IMR-90 (cell line): Measurements from ENCODE around the gene HERC5. TPM values are rescaled to one million over a fixed set of nuclear protein-coding genes. Genes with fewer than 3 reads are reported as not detected.

Source experiments
- ATAC-seq: fragments of 200-7000 bp; cut with Tn5 transposase; 2 replicates; pipeline ENCODE4 v1.9.1; 2020; ENCODE audit warnings: low read depth, mild to moderate bottlenecking, moderate library complexity
- BruUV-seq: library from RNA; stranded (reverse); fragments of 400-500 nt; replicated peaks from 2 replicates; lab custom pipeline; 2021; lab: Mats Ljungman, UMichigan
- CTCF ChIA-PET: fragments of 300-600 bp; formaldehyde crosslinking; extraction: SDS; loops from one replicate; lab custom pipeline; 2021; ENCODE audit warnings: antibody characterized with exemption; lab: Yijun Ruan, JAX
- POLR2A ChIA-PET: fragments of 300-600 bp; sonication (Branson Sonifier 250); formaldehyde crosslinking; loops from one replicate; lab custom pipeline; 2022; ENCODE audit warnings: antibody characterized with exemption; ENCODE audit not compliant: unreplicated experiment; lab: Charles Lee
- DNase-seq: peaks from one replicate; pipeline ENCODE4 v3.0.0; 2013
- H2AFZ ChIP-seq: replicated peaks from 2 replicates; pipeline ENCODE3; 2013; ENCODE audit warnings: low read length, mild to moderate bottlenecking; ENCODE audit not compliant: poor library complexity
- H2AK5ac ChIP-seq: 2 replicates; pipeline ENCODE4 v1.6.1; 2013; ENCODE audit warnings: low read depth, low read length, inconsistent platforms
- H2AK9ac ChIP-seq: replicated peaks from 2 replicates; pipeline ENCODE3; 2013; ENCODE audit warnings: mild to moderate bottlenecking, low read depth, low read length, moderate library complexity; ENCODE audit not compliant: poor library complexity
- H2BK120ac ChIP-seq: 2 replicates; pipeline ENCODE4 v1.6.1; 2013; ENCODE audit warnings: low read depth, low read length, inconsistent platforms
- H2BK15ac ChIP-seq: 3 replicates; pipeline ENCODE4 v1.6.1; 2013; ENCODE audit warnings: low read depth, low read length, inconsistent platforms
- H2BK20ac ChIP-seq: 2 replicates; pipeline ENCODE4 v1.6.1; 2013; ENCODE audit warnings: low read depth, mild to moderate bottlenecking, inconsistent platforms, low read length, moderate library complexity
- H2BK5ac ChIP-seq: 2 replicates; pipeline ENCODE4 v1.6.1; 2013; ENCODE audit warnings: mild to moderate bottlenecking, low read depth, low read length, inconsistent platforms; ENCODE audit not compliant: poor library complexity, severe bottlenecking
- H3K14ac ChIP-seq: replicated peaks from 2 replicates; pipeline ENCODE4 v1.6.1; 2013; ENCODE audit warnings: low read depth, low read length, inconsistent platforms
- H3K18ac ChIP-seq: 2 replicates; pipeline ENCODE4 v1.6.1; 2013; ENCODE audit warnings: low read depth, low read length, control low read depth
- H3K23ac ChIP-seq: 2 replicates; pipeline ENCODE4 v1.6.1; 2013; ENCODE audit warnings: low read depth, low read length, inconsistent platforms
- H3K27ac ChIP-seq: 2 replicates; pipeline ENCODE4 v1.5.1; 2013; ENCODE audit warnings: mild to moderate bottlenecking, control low read depth, low read length; ENCODE audit not compliant: insufficient read depth
- H3K27me3 ChIP-seq: 2 replicates; pipeline ENCODE4 v1.6.1; 2013; ENCODE audit warnings: low read length; ENCODE audit not compliant: control insufficient read depth, insufficient read depth
- H3K36me3 ChIP-seq: 2 replicates; pipeline ENCODE4 v1.6.1; 2013; ENCODE audit warnings: low read length, mixed read lengths; ENCODE audit not compliant: control insufficient read depth, insufficient read depth
- H3K4ac ChIP-seq: 2 replicates; pipeline ENCODE4 v1.6.1; 2013; ENCODE audit warnings: low read depth, low read length, inconsistent platforms
- H3K4me1 ChIP-seq: 2 replicates; pipeline ENCODE4 v1.6.1; 2013; ENCODE audit warnings: low read length, mixed read lengths; ENCODE audit not compliant: control insufficient read depth, insufficient read depth
- H3K4me2 ChIP-seq: 2 replicates; pipeline ENCODE4 v1.6.1; 2013; ENCODE audit warnings: low read depth, mild to moderate bottlenecking, control low read depth, low read length, moderate library complexity
- H3K4me3 ChIP-seq: 2 replicates; pipeline ENCODE4 v1.5.1; 2013; ENCODE audit warnings: low read depth, mild to moderate bottlenecking, control low read depth, low read length, moderate library complexity; ENCODE audit not compliant: insufficient read depth
- H3K56ac ChIP-seq: 2 replicates; pipeline ENCODE4 v1.6.1; 2013; ENCODE audit warnings: low read length, inconsistent platforms; ENCODE audit not compliant: insufficient read depth; ENCODE audit errors: extremely low read depth
- H3K79me1 ChIP-seq, 2 experiments: 2 replicates each; pipeline ENCODE4 v1.6.1; 2013; ENCODE audit warnings: low read length in 2 of 2, inconsistent platforms in 1 of 2, low read depth in 1 of 2
- H3K9ac ChIP-seq: 2 replicates; pipeline ENCODE4 v1.6.1; 2013; ENCODE audit warnings: low read depth, low read length, control low read depth
- H3K9me1 ChIP-seq: 2 replicates; pipeline ENCODE4 v1.6.1; 2013; ENCODE audit warnings: low read length, inconsistent platforms; ENCODE audit not compliant: insufficient read depth
- H3K9me3 ChIP-seq: 2 replicates; pipeline ENCODE4 v1.6.1; 2013; ENCODE audit warnings: low read length; ENCODE audit not compliant: control insufficient read depth, insufficient read depth
- H4K20me1 ChIP-seq: 2 replicates; pipeline ENCODE4 v1.6.1; 2013; ENCODE audit warnings: low read length, inconsistent platforms; ENCODE audit not compliant: insufficient read depth
- H4K5ac ChIP-seq: 2 replicates; pipeline ENCODE4 v1.6.1; 2013; ENCODE audit warnings: mild to moderate bottlenecking, low read depth, low read length, control low read depth
- H4K8ac ChIP-seq, 2 experiments: 2 replicates each; pipeline ENCODE4 v1.6.1; 2013; ENCODE audit warnings: low read depth in 2 of 2, low read length in 2 of 2, control low read depth in 1 of 2, inconsistent platforms in 1 of 2
- H4K91ac ChIP-seq: 2 replicates; pipeline ENCODE4 v1.6.1; 2013; ENCODE audit warnings: low read depth, low read length, inconsistent platforms; ENCODE audit not compliant: insufficient read depth
- CEBPB ChIP-seq: IDR thresholded peaks from 2 replicates; pipeline ENCODE4 v1.6.1; 2012; ENCODE audit warnings: low read depth, low read length, improper control_type of control experiment
- FOS ChIP-seq: fragments of 150-350 bp; IDR thresholded peaks from 2 replicates; pipeline ENCODE4 v1.6.1; 2016; ENCODE audit warnings: low read depth, low read length
- MAFK ChIP-seq: IDR thresholded peaks from 2 replicates; pipeline ENCODE4 v1.6.1; 2012; ENCODE audit warnings: low read depth, low read length, improper control_type of control experiment
- MXI1 ChIP-seq: IDR thresholded peaks from 2 replicates; pipeline ENCODE4 v1.6.1; 2012; ENCODE audit warnings: low read depth, mild to moderate bottlenecking, low read length, moderate library complexity, borderline replicate concordance
- POLR2A ChIP-seq: IDR thresholded peaks from 2 replicates; pipeline ENCODE4 v1.6.1; 2012; ENCODE audit warnings: mild to moderate bottlenecking, low read depth, low read length
- RAD21 ChIP-seq: IDR thresholded peaks from 2 replicates; pipeline ENCODE4 v1.6.1; 2012; ENCODE audit warnings: low read length, improper control_type of control experiment
- RCOR1 ChIP-seq: IDR thresholded peaks from 2 replicates; pipeline ENCODE4 v1.6.1; 2012; ENCODE audit warnings: mild to moderate bottlenecking, low read length, improper control_type of control experiment; ENCODE audit not compliant: insufficient replicate concordance
- SMC3 ChIP-seq: fragments of 150-350 bp; IDR thresholded peaks from 2 replicates; pipeline ENCODE4 v1.6.1; 2016; ENCODE audit warnings: low read depth, mild to moderate bottlenecking, antibody characterized with exemption, low read length, moderate library complexity
- WGBS, 2 experiments: methylation state at CpG; one replicate each; pipeline versions ENCODE4 v1.1.5 to v1.1.7; 2013; ENCODE audit warnings: missing lambda C conversion rate in 2 of 2; ENCODE audit not compliant: insufficient read length in 1 of 2; ENCODE audit errors: extremely low coverage in 2 of 2; 5-methylcytosine and 5-hydroxymethylcytosine counted together
- dilution Hi-C: fragments of 300-500 bp; cut with HindIII; formaldehyde crosslinking; loops from one replicate; pipeline ENCODE4 v1.14.3; 2018; ENCODE audit warnings: low sequenced_read_pairs; ENCODE audit not compliant: unreplicated experiment
- in situ Hi-C: fragments of 300-500 bp; cut with MboI; formaldehyde crosslinking; loops from 3 replicates; pipeline ENCODE4 v1.14.3; 2019; ENCODE audit warnings: low sequenced_read_pairs, inconsistent platforms, mixed read lengths
- intact Hi-C: fragments of 100-400 bp; cut with micrococcal nuclease; formaldehyde crosslinking; loops from 2 replicates; pipeline ENCODE4 v1.10.0; 2022
- polyA plus RNA-seq, 3 experiments: library from polyadenylated mRNA; depleted of rRNA; stranded (reverse); fragments of >200 nt; gene quantifications; 2 replicates each; pipeline ENCODE4 v1.2.3, GENCODE V29; 2012; ENCODE audit warnings: low replicate concordance in 1 of 3
- total RNA-seq: library from RNA; depleted of rRNA; stranded (reverse); fragments of >200 nt; gene quantifications from 2 replicates; pipeline ENCODE4 v1.2.3, GENCODE V29; 2012
- TF ChIP-seq, protein P1 (sequence below): conservative IDR thresholded peaks from 2 replicates; pipeline ENCODE4 v1.5.1; 2012; ENCODE audit warnings: mild to moderate bottlenecking, low read depth, low read length, improper control_type of control experiment

The HERC5 gene
- total and polyA plus RNA-seq, 2 of the 4 experiments (the other 2 are of a cell fraction): under 0.01 TPM; not detected in 1

GRCh38 chr4:88511236-88511635 lies 54.3 kb downstream of the HERC5 start:
- Histone ChIP-seq H3K4ac (no peak overlapping the region), H3K4me2 (no peak overlapping the region), H3K9ac (no peak overlapping the region), H2AFZ (no peak overlapping the region), H2AK9ac (no peak overlapping the region), H3K4me3 (no peak overlapping the region), H3K4me1 (no peaks in the 10 kb centered on the region), H3K56ac (no peak overlapping the region), H3K18ac (no peak overlapping the region), H4K91ac (no peak overlapping the region), H2BK20ac (no peak overlapping the region), H3K23ac (no peak overlapping the region), H3K27me3 (peaks cover 12% of the 10 kb centered on the region), H3K9me3 (no peaks in the 10 kb centered on the region), H2AK5ac (no peak overlapping the region), H2BK5ac (no peak overlapping the region), H4K8ac (no peak overlapping the region), H3K79me1 (no peaks in the 10 kb centered on the region), H3K9me1 (no peaks in the 10 kb centered on the region), H3K14ac (no peak overlapping the region), H2BK120ac (no peak overlapping the region), H2BK15ac (no peak overlapping the region), H4K20me1 (no peaks in the 10 kb centered on the region), H4K5ac (no peak overlapping the region), H3K27ac (no peak overlapping the region), H3K36me3 (no peaks in the 10 kb centered on the region)
- dilution Hi-C loops: loop anchor here (25.0 kb wide), 1 partner anchor 274 kb away; no protein-coding TSS in a partner anchor
- CTCF ChIA-PET: no interaction called here
- TF ChIP-seq MAFK: no peak
- no peak for TF ChIP-seq RCOR1
- TF ChIP-seq SMC3: no peak
- TF ChIP-seq FOS: no peak
- TF ChIP-seq CEBPB: no peak
- TF ChIP-seq POLR2A: no peak
- TF ChIP-seq RAD21: no peak
- TF ChIP-seq MXI1: no peak
- TF ChIP-seq, protein P1, sequence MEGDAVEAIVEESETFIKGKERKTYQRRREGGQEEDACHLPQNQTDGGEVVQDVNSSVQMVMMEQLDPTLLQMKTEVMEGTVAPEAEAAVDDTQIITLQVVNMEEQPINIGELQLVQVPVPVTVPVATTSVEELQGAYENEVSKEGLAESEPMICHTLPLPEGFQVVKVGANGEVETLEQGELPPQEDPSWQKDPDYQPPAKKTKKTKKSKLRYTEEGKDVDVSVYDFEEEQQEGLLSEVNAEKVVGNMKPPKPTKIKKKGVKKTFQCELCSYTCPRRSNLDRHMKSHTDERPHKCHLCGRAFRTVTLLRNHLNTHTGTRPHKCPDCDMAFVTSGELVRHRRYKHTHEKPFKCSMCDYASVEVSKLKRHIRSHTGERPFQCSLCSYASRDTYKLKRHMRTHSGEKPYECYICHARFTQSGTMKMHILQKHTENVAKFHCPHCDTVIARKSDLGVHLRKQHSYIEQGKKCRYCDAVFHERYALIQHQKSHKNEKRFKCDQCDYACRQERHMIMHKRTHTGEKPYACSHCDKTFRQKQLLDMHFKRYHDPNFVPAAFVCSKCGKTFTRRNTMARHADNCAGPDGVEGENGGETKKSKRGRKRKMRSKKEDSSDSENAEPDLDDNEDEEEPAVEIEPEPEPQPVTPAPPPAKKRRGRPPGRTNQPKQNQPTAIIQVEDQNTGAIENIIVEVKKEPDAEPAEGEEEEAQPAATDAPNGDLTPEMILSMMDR: no peak
- ATAC-seq: no peak
- WGBS, 2 experiments: no CpG with 5 or more reads among the region's 3 CpGs
- in situ Hi-C loops: loop anchor here (10.0 kb wide), 2 partner anchors 136 to 226 kb away; partner anchors contain the start of genes HERC6 and PPM1K
- no TSS peak for BruUV-seq
- intact Hi-C loops: loop anchor here (5.0 kb wide), 1 partner anchor 229 kb away; the partner anchor contains the start of gene PPM1K
- no peak for DNase-seq
- POLR2A ChIA-PET: no interaction called here
